ENCODE results near the gene LRRC10B.

The LRRC10B gene

GRCh38 chr11:61486011-61486620 lies 22.4 kb upstream of the LRRC10B start:
- no peak for FAIRE-seq
- no peak for DNase-seq (ENCODE audit: insufficient read length, low spot score)

- no peak for DNase-seq (ENCODE audit: insufficient read length, low spot score)
- no peak for FAIRE-seq
Measured at GRCh38 chr11:61486779-61487178, 21.8 kb upstream of the LRRC10B start.

GRCh38 chr11:61487342-61488025 lies 21.1 kb upstream of the LRRC10B start:
- FAIRE-seq = no peak

GRCh38 chr11:61488651-61489291 lies 19.8 kb upstream of the LRRC10B start:
- no peak for FAIRE-seq
- DNase-seq (ENCODE audit: insufficient read length, low spot score) = no peak

More at GRCh38 chr11:61487342-61488025, 21.1 kb upstream of the LRRC10B start:
- no peak for DNase-seq (ENCODE audit: insufficient read length, low spot score)

- FAIRE-seq (no peak), DNase-seq (ENCODE audit: insufficient read length, low spot score) (no peak)
Measured at GRCh38 chr11:61489833-61490721, 18.5 kb upstream of the LRRC10B start.

GRCh38 chr11:61491736-61492395 lies 16.7 kb upstream of the LRRC10B start:
- DNase-seq (ENCODE audit: insufficient read length, low spot score) (no peak), FAIRE-seq (no peak)

GRCh38 chr11:61494381-61494961 lies 14.1 kb upstream of the LRRC10B start:
- FAIRE-seq = no peak
- no peak for DNase-seq (ENCODE audit: insufficient read length, low spot score)

- DNase-seq (ENCODE audit: insufficient read length, low spot score) (no peak), FAIRE-seq (no peak)
Measured at GRCh38 chr11:61495801-61496601, 12.5 kb upstream of the LRRC10B start.

- FAIRE-seq = no peak
- DNase-seq (ENCODE audit: insufficient read length, low spot score) = no peak
Measured at GRCh38 chr11:61496602-61497400, 11.7 kb upstream of the LRRC10B start.

- FAIRE-seq = no peak
Measured at GRCh38 chr11:61497473-61497872, 11.1 kb upstream of the LRRC10B start.

GRCh38 chr11:61497876-61498275 lies 10.7 kb upstream of the LRRC10B start:
- DNase-seq (ENCODE audit: insufficient read length, low spot score) (no peak), FAIRE-seq (no peak)

More at GRCh38 chr11:61497473-61497872, 11.1 kb upstream of the LRRC10B start:
- DNase-seq (ENCODE audit: insufficient read length, low spot score) = no peak

GRCh38 chr11:61498767-61499341 lies 9.7 kb upstream of the LRRC10B start:
- DNase-seq (ENCODE audit: insufficient read length, low spot score) (no peak), FAIRE-seq (no peak)

- DNase-seq (ENCODE audit: insufficient read length, low spot score) (no peak), FAIRE-seq (no peak)
Measured at GRCh38 chr11:61499816-61500491, 8.6 kb upstream of the LRRC10B start.

- no peak for FAIRE-seq
- DNase-seq (ENCODE audit: insufficient read length, low spot score) = no peak
Measured at GRCh38 chr11:61502522-61502921, 6.0 kb upstream of the LRRC10B start.

- DNase-seq (ENCODE audit: insufficient read length, low spot score) = no peak
- FAIRE-seq = no peak
Measured at GRCh38 chr11:61503135-61503770, 5.3 kb upstream of the LRRC10B start.

GRCh38 chr11:61505106-61505505 lies 3.4 kb upstream of the LRRC10B start:
- DNase-seq (ENCODE audit: insufficient read length, low spot score) (no peak), FAIRE-seq (no peak)

GRCh38 chr11:61505640-61506155 lies 2.9 kb upstream of the LRRC10B start:
- DNase-seq (ENCODE audit: insufficient read length, low spot score) = no peak
- no peak for FAIRE-seq
